PC-3 (cell line): Measurements from ENCODE around the gene PDGFC. TPM values are rescaled to one million over a fixed set of nuclear protein-coding genes. Genes with fewer than 3 reads are reported as not detected.

Source experiments
- ATAC-seq: fragments of 200-7000 bp; cut with Tn5 transposase; 2 replicates; pipeline ENCODE4 v1.9.1; 2020; ENCODE audit warnings: mild to moderate bottlenecking, moderate library complexity
- BruUV-seq: library from RNA; stranded (reverse); fragments of 400-500 nt; replicated peaks from 2 replicates; lab custom pipeline; 2021; lab: Mats Ljungman, UMichigan
- CTCF ChIA-PET: fragments of 300-600 bp; sonication (Branson Sonifier 250); formaldehyde crosslinking; loops from one replicate; lab custom pipeline; 2022; ENCODE audit warnings: antibody characterized with exemption; lab: Charles Lee
- POLR2A ChIA-PET: fragments of 300-600 bp; sonication (Branson Sonifier 250); formaldehyde crosslinking; loops from one replicate; lab custom pipeline; 2022; ENCODE audit warnings: antibody characterized with exemption; ENCODE audit not compliant: unreplicated experiment; lab: Charles Lee
- DNase-seq: peaks from one replicate; pipeline ENCODE4 v3.0.0-alpha.2; 2015
- H2AFZ ChIP-seq: fragments of 300-600 bp; sonication (generic); 2 replicates; pipeline ENCODE4 v1.6.0; 2016; ENCODE audit warnings: antibody characterized with exemption, low read length
- H3F3A ChIP-seq: fragments of 300-600 bp; sonication (generic); one replicate; pipeline ENCODE4 v1.6.0; 2017; ENCODE audit warnings: antibody characterized with exemption, low read length, control low read depth, mild to moderate bottlenecking; ENCODE audit not compliant: unreplicated experiment
- H3K27ac ChIP-seq: fragments of 300-600 bp; sonication (generic); 2 replicates; pipeline ENCODE4 v1.5.1; 2016; ENCODE audit warnings: mild to moderate bottlenecking, low read length
- H3K27me3 ChIP-seq: fragments of 300-600 bp; sonication (generic); 2 replicates; pipeline ENCODE4 v1.6.1; 2016; ENCODE audit warnings: low read length, mixed read lengths
- H3K36me3 ChIP-seq: fragments of 300-600 bp; sonication (generic); 2 replicates; pipeline ENCODE4 v1.6.1; 2016; ENCODE audit warnings: low read depth, mixed run types, low read length, mixed read lengths
- H3K4me1 ChIP-seq: fragments of 300-600 bp; sonication (generic); 2 replicates; pipeline ENCODE4 v1.5.1; 2016; ENCODE audit warnings: low read length; ENCODE audit not compliant: insufficient read depth
- H3K4me2 ChIP-seq: fragments of 300-600 bp; sonication (generic); 2 replicates; pipeline ENCODE4 v1.6.0; 2016; ENCODE audit warnings: low read length
- H3K4me3 ChIP-seq: fragments of 300-600 bp; sonication (generic); 2 replicates; pipeline ENCODE4 v1.5.1; 2016; ENCODE audit warnings: mild to moderate bottlenecking, low read length, mixed read lengths
- H3K79me2 ChIP-seq: fragments of 300-600 bp; sonication (generic); 2 replicates; pipeline ENCODE4 v1.6.1; 2017; ENCODE audit warnings: low read length, mixed read lengths
- H3K9ac ChIP-seq: fragments of 300-600 bp; sonication (generic); 2 replicates; pipeline ENCODE4 v1.6.0; 2016; ENCODE audit warnings: mild to moderate bottlenecking, low read length
- H3K9me2 ChIP-seq: fragments of 300-600 bp; sonication (generic); replicated peaks from 2 replicates; pipeline ENCODE4 v1.6.1; 2016; ENCODE audit warnings: mixed run types, low read length, mixed read lengths
- H3K9me3 ChIP-seq: fragments of 300-600 bp; sonication (generic); 2 replicates; pipeline ENCODE4 v1.6.1; 2016; ENCODE audit warnings: low read length, mixed read lengths
- H4K20me1 ChIP-seq: fragments of 300-600 bp; sonication (generic); 2 replicates; pipeline ENCODE4 v1.6.1; 2016; ENCODE audit warnings: low read length, mixed read lengths
- EZH2 ChIP-seq: fragments of 300-600 bp; sonication (generic); IDR thresholded peaks from one replicate; pipeline ENCODE4 v1.6.1; 2017; ENCODE audit warnings: antibody characterized with exemption, mild to moderate bottlenecking, low read length; ENCODE audit not compliant: unreplicated experiment
- EZH2phosphoT487 ChIP-seq: fragments of 300-600 bp; sonication (generic); IDR thresholded peaks from 2 replicates; pipeline ENCODE4 v1.6.1; 2018; ENCODE audit warnings: mild to moderate bottlenecking, antibody characterized with exemption, low read length, borderline replicate concordance
- intact Hi-C: fragments of 100-400 bp; cut with micrococcal nuclease; formaldehyde crosslinking; loops from 2 replicates; pipeline ENCODE4 v1.9.0; 2023
- total RNA-seq: library from RNA; depleted of rRNA; stranded (reverse); fragments of >200 nt; gene quantifications from 2 replicates; pipeline ENCODE4 v1.2.3, GENCODE V29; 2014
- TF ChIP-seq, protein P1 (sequence below): fragments of 300-600 bp; sonication (generic); conservative IDR thresholded peaks from 2 replicates; pipeline ENCODE4 v1.5.1; 2017; ENCODE audit warnings: antibody characterized with exemption, low read depth, mild to moderate bottlenecking, low read length

The PDGFC gene
- total RNA-seq, 1 experiment from 2014 or later: 23.0 TPM

DNA sequence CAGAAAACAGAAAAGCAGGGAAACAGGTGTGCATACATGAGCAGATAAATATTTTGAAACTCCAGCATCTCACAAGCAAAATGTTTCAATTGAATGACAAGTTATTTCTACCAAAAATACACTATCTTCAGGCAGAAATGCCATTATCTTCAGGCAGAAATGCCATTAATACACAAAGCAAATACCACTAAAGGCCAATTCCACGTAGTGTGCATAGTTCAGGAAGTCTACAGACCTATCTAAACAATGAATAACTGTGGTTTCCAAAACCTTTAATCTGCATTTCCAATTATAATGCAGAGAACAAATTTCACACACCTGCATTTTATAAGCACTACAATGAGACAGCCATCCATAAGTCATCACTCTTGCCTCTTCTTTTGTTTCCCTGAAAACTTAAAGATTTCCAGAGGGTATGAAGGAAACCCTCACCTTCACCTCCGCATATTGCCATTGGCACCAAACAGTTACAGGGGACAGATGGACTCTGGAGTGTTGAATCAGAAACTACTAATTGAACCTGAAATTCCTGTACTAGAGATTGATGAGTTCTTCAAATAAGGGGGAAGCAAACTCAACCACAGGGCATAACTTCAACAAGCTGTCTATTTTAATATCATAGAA is 179.0 kb downstream of the PDGFC start:
- Histone ChIP-seq H3K36me3 (no peaks in the 10 kb centered on the region), H3K79me2 (0 out of 2 replicates have a peak, but pooled peaks cover 8% of the 10 kb centered on the region), H3K9ac (no peak overlapping the region), H3K27me3 (no peaks in the 10 kb centered on the region), H3K4me3 (no peak overlapping the region), H3K9me2 (no peaks in the 10 kb centered on the region), H4K20me1 (no peaks in the 10 kb centered on the region), H3K27ac (peak overlapping the region; percentile 12), H2AFZ (no peak overlapping the region), H3K4me1 (peaks cover 72% of the 10 kb centered on the region), H3K9me3 (no peaks in the 10 kb centered on the region), H3K4me2 (peak overlapping the region; percentile 14), H3F3A (no peaks in the 10 kb centered on the region)
- CTCF ChIA-PET: no interaction called here
- DNase-seq: peak; percentile 77
- no TSS peak for BruUV-seq
- ATAC-seq: peak; percentile 66
- intact Hi-C loops: loop anchor here (5.0 kb wide), 1 partner anchor 165 kb away; no protein-coding TSS in a partner anchor
- POLR2A ChIA-PET: no interaction called here
- TF ChIP-seq EZH2phosphoT487 (no peak), EZH2 (no peak)
- TF ChIP-seq, protein P1, sequence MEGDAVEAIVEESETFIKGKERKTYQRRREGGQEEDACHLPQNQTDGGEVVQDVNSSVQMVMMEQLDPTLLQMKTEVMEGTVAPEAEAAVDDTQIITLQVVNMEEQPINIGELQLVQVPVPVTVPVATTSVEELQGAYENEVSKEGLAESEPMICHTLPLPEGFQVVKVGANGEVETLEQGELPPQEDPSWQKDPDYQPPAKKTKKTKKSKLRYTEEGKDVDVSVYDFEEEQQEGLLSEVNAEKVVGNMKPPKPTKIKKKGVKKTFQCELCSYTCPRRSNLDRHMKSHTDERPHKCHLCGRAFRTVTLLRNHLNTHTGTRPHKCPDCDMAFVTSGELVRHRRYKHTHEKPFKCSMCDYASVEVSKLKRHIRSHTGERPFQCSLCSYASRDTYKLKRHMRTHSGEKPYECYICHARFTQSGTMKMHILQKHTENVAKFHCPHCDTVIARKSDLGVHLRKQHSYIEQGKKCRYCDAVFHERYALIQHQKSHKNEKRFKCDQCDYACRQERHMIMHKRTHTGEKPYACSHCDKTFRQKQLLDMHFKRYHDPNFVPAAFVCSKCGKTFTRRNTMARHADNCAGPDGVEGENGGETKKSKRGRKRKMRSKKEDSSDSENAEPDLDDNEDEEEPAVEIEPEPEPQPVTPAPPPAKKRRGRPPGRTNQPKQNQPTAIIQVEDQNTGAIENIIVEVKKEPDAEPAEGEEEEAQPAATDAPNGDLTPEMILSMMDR: no peak

- intact Hi-C loops: loop anchor here (5.0 kb wide), 1 partner anchor 166 kb away; no protein-coding TSS in a partner anchor
- H3K4me1 ChIP-seq: peaks cover 71% of the 10 kb centered on the region
- ATAC-seq (peak; percentile 26), DNase-seq (peak; percentile 85)
- H3K27ac ChIP-seq: no peak overlapping the region
- H3K27me3 ChIP-seq: no peaks in the 10 kb centered on the region
- H3K9me3 ChIP-seq: no peaks in the 10 kb centered on the region
- TF ChIP-seq EZH2: no peak
- TF ChIP-seq EZH2phosphoT487: no peak
- TF ChIP-seq, protein P1: no peak
- H3K36me3 ChIP-seq: no peaks in the 10 kb centered on the region
- no peak overlapping the region for H3K4me3 ChIP-seq
- H2AFZ ChIP-seq: no peak overlapping the region
- no peaks in the 10 kb centered on the region for H3K9me2 ChIP-seq
- ChIA-PET CTCF (interaction anchor here (0.6 to 1.1 kb wide), 2 partner anchors 255 to 1920 kb away, joined by 3 to 4 read pairs; no protein-coding TSS in a partner anchor), POLR2A (no interaction called here)
- H3K4me2 ChIP-seq: peak overlapping the region; percentile 22
- no peaks in the 10 kb centered on the region for H4K20me1 ChIP-seq
- 0 out of 2 replicates have a peak, but pooled peaks cover 8% of the 10 kb centered on the region for H3K79me2 ChIP-seq
- H3F3A ChIP-seq: no peaks in the 10 kb centered on the region
- no peak overlapping the region for H3K9ac ChIP-seq
- no TSS peak for BruUV-seq
These were observed 180.7 kb downstream of the PDGFC start for GRCh38 chr4:156790866-156791265.

- Histone ChIP-seq H2AFZ (no peak overlapping the region), H3K4me3 (no peak overlapping the region), H3K9me2 (no peaks in the 10 kb centered on the region), H3K4me1 (peaks cover 59% of the 10 kb centered on the region), H3K9me3 (no peaks in the 10 kb centered on the region), H3K27ac (no peak overlapping the region), H3K9ac (no peak overlapping the region), H3K79me2 (peaks cover 8% of the 10 kb centered on the region; the same call in 1 of the 2 replicates), H3K27me3 (no peaks in the 10 kb centered on the region), H3K4me2 (peak overlapping the region; percentile 50), H4K20me1 (no peaks in the 10 kb centered on the region), H3F3A (no peaks in the 10 kb centered on the region), H3K36me3 (no peaks in the 10 kb centered on the region)
- ATAC-seq (peak; percentile 72), DNase-seq (peak; percentile 65)
- ChIA-PET POLR2A (no interaction called here), CTCF (no interaction called here)
- intact Hi-C loops: no loop called here
- TF ChIP-seq EZH2 (no peak), EZH2phosphoT487 (no peak)
- TF ChIP-seq, protein P1: no peak
- BruUV-seq: no TSS peak
These were observed 182.8 kb downstream of the PDGFC start for GRCh38 chr4:156788782-156789181.
